ENCODE data around the gene SFT2D3. TPM values are rescaled to one million over a fixed set of nuclear protein-coding genes. Genes with fewer than 3 reads are reported as not detected.

Gene SFT2D3
- total RNA-seq, 3 donors from 2014 or later = 5.1 to 8.8 (median 8.1) TPM

GRCh38 chr2:127721978-127722355 lies 20.7 kb downstream of the SFT2D3 start:
- ATAC-seq (peak; percentile 31), DNase-seq (no peak)
- Histone ChIP-seq H3K9me3 (no peaks in the 10 kb centered on the region), H3K4me1 (ENCODE audit: low read depth) (no peaks in the 10 kb centered on the region), H3K36me3 (ENCODE audit: low read depth) (peaks cover 4% of the 10 kb centered on the region), H3K4me3 (no peak overlapping the region)
- intact Hi-C loops (cut with DNase I, micrococcal nuclease) = no loop called here
- no peak for TF ChIP-seq CTCF (IDR thresholded peaks at IDR 0.05)

GRCh38 chr2:127722807-127723206 lies 21.5 kb downstream of the SFT2D3 start:
- no peak overlapping the region for H3K4me3 ChIP-seq
- intact Hi-C loops (cut with DNase I, micrococcal nuclease) = no loop called here
- DNase-seq (no peak), ATAC-seq (no peak)
- peaks cover 4% of the 10 kb centered on the region for H3K36me3 ChIP-seq (ENCODE audit: low read depth)
- H3K4me1 ChIP-seq (ENCODE audit: low read depth) = no peaks in the 10 kb centered on the region
- no peaks in the 10 kb centered on the region for H3K9me3 ChIP-seq
- no peak for TF ChIP-seq CTCF (IDR thresholded peaks at IDR 0.05)

DNA sequence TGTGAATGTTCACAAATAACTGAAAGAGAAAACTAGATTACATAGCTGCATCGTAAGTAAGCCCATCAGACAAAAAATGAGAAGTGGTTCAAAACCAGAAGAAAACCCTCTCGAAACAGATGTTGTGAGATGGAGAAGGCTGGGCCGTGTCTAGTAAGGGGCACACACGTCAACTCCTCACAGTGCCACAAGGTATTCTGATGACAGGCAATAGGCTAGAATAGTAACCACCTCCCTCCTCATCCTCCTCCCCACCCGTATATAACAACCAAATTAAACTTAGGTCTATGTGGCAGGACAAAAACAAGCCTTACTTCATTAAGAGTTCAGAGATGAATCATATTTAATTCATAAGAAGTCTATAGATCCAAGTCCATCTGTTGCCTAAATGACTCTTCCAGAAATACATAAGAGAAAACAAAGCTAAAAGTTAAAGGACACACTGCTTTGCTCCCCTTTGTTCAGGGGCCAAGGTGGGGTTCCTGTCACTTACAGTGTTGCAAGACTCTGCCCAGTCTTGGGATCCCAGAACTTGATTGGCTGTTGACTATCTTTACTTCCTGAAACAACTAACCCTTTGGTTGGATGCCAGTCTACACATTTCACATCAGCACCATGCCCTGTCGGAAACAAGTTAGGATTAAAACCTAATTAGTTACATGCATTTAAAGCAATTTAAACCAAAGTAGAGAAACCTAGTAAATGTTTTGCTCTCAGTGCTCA lies 25.0 kb downstream of the SFT2D3 start:
- Histone ChIP-seq H3K36me3 (ENCODE audit: low read depth) (peaks cover 4% of the 10 kb centered on the region), H3K4me3 (no peak overlapping the region), H3K4me1 (ENCODE audit: low read depth) (no peaks in the 10 kb centered on the region), H3K9me3 (no peaks in the 10 kb centered on the region)
- no peak for DNase-seq
- intact Hi-C loops (cut with DNase I, micrococcal nuclease) = no loop called here
- no peak for ATAC-seq
- TF ChIP-seq CTCF (IDR thresholded peaks at IDR 0.05) = no peak

DNA sequence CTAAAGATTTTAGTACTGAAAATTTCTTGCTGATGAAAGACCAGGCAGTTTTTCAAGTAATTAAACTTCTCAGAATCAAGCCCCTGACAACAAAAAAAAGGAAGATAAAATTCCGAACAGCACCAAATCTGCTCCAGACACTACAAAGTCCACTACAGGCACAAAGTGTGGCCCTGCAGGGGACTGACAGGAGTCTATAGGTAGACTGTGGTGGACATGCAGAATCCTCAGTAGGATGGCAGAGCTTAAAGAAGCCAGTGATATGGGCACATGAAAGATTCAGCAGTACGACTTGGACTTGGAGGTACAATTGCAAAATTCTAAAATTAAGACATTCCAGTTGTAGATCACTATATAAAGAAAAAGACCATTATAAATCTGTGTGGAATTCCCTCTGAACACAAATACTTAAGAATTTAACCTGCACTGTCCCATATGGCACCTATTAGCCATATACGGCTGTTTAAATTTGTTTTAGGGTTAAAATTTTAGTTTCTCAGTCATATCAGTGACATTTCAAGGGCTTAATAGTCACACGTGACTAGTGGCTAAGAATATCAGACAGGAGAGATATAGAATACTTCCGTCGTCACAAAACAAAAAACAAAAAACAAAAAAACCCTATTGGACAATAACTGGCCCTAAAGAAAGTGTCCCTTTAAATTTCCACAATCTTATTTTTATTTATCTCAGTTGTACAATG lies 32.0 kb downstream of the SFT2D3 start:
- no peaks in the 10 kb centered on the region for H3K9me3 ChIP-seq
- DNase-seq (no peak), ATAC-seq (no peak)
- intact Hi-C loops (cut with DNase I, micrococcal nuclease) = no loop called here
- no peak for TF ChIP-seq CTCF (IDR thresholded peaks at IDR 0.05)
- no peaks in the 10 kb centered on the region for H3K36me3 ChIP-seq (ENCODE audit: low read depth)
- H3K4me3 ChIP-seq = no peak overlapping the region
- H3K4me1 ChIP-seq (ENCODE audit: low read depth) = peaks cover 9% of the 10 kb centered on the region

GRCh38 chr2:127733816-127734537 lies 32.7 kb downstream of the SFT2D3 start:
- Histone ChIP-seq H3K36me3 (ENCODE audit: low read depth) (no peaks in the 10 kb centered on the region), H3K4me1 (ENCODE audit: low read depth) (peaks cover 9% of the 10 kb centered on the region), H3K9me3 (no peaks in the 10 kb centered on the region), H3K4me3 (no peak overlapping the region)
- TF ChIP-seq CTCF (IDR thresholded peaks at IDR 0.05) = no peak
- ATAC-seq (no peak), DNase-seq (no peak)
- intact Hi-C loops (cut with DNase I, micrococcal nuclease) = no loop called here
